ENCODE data around the gene MEI4.

The MEI4 gene

DNA sequence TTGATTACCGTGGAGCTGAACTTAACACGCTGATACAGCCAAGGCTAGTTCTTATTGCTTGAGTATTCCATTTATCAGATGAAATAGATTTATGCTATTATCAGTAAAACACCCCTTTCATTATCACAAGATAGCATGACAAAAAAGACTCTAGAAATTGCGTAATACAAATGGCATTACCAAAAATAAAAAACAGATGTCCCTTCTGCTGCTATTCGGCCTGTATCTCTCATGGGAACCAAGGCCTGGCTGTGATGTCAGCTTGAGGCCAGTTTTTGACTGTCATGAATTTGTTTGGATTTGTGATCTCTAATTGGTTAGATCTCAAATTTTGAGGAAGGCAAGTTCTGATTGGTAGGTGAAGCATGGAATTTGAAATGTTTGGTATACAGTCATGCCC, 25.2 kb downstream of the MEI4 start:
- Histone ChIP-seq H3K4me3 (replicated peaks; ENCODE audit: insufficient read depth, low read length) (no peak overlapping the region), H3K27me3 (ENCODE audit: insufficient read depth, poor library complexity, severe bottlenecking) (no peaks in the 10 kb centered on the region), H3K27ac (replicated peaks) (no peak overlapping the region)
- TF ChIP-seq, protein P1, sequence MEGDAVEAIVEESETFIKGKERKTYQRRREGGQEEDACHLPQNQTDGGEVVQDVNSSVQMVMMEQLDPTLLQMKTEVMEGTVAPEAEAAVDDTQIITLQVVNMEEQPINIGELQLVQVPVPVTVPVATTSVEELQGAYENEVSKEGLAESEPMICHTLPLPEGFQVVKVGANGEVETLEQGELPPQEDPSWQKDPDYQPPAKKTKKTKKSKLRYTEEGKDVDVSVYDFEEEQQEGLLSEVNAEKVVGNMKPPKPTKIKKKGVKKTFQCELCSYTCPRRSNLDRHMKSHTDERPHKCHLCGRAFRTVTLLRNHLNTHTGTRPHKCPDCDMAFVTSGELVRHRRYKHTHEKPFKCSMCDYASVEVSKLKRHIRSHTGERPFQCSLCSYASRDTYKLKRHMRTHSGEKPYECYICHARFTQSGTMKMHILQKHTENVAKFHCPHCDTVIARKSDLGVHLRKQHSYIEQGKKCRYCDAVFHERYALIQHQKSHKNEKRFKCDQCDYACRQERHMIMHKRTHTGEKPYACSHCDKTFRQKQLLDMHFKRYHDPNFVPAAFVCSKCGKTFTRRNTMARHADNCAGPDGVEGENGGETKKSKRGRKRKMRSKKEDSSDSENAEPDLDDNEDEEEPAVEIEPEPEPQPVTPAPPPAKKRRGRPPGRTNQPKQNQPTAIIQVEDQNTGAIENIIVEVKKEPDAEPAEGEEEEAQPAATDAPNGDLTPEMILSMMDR (IDR thresholded peaks at IDR 0.05; ENCODE audit: insufficient read depth, low read length) = no peak
- TF ChIP-seq POLR2AphosphoS5 (IDR thresholded peaks at IDR 0.05; ENCODE audit: low read depth) (no peak), GABPA (IDR thresholded peaks at IDR 0.05; ENCODE audit: low read depth) (no peak), SPI1 (IDR thresholded peaks at IDR 0.05; ENCODE audit: borderline replicate concordance, low read depth) (no peak)
- TF ChIP-seq, protein P2, sequence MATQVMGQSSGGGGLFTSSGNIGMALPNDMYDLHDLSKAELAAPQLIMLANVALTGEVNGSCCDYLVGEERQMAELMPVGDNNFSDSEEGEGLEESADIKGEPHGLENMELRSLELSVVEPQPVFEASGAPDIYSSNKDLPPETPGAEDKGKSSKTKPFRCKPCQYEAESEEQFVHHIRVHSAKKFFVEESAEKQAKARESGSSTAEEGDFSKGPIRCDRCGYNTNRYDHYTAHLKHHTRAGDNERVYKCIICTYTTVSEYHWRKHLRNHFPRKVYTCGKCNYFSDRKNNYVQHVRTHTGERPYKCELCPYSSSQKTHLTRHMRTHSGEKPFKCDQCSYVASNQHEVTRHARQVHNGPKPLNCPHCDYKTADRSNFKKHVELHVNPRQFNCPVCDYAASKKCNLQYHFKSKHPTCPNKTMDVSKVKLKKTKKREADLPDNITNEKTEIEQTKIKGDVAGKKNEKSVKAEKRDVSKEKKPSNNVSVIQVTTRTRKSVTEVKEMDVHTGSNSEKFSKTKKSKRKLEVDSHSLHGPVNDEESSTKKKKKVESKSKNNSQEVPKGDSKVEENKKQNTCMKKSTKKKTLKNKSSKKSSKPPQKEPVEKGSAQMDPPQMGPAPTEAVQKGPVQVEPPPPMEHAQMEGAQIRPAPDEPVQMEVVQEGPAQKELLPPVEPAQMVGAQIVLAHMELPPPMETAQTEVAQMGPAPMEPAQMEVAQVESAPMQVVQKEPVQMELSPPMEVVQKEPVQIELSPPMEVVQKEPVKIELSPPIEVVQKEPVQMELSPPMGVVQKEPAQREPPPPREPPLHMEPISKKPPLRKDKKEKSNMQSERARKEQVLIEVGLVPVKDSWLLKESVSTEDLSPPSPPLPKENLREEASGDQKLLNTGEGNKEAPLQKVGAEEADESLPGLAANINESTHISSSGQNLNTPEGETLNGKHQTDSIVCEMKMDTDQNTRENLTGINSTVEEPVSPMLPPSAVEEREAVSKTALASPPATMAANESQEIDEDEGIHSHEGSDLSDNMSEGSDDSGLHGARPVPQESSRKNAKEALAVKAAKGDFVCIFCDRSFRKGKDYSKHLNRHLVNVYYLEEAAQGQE (IDR thresholded peaks at IDR 0.05; ENCODE audit: insufficient replicate concordance, low read depth) = no peak
- no peak for DNase-seq (ENCODE audit: low read depth in 1 of 2, low spot score in 1 of 2)

DNA sequence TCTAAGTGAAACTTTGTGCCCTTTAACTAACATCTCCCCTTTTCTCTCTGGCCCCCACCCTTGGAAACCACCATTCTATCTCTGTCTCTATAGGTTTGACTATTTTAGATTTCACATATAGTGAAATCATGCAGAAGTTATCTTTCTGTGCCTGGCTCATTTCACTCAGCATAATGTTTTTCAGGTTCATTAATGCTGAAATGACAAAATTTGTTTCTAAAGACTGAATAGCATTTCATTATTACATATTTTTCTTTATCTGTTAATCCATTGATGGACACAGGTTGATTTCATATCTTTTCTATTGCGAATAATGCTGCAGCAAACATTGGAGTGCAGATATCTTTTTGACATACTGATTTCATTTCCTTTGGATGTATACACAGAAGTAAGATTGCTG, 30.7 kb downstream of the MEI4 start:
- TF ChIP-seq, protein P2 (IDR thresholded peaks at IDR 0.05; ENCODE audit: insufficient replicate concordance, low read depth) = no peak
- TF ChIP-seq POLR2AphosphoS5 (IDR thresholded peaks at IDR 0.05; ENCODE audit: low read depth) = no peak
- TF ChIP-seq, protein P1 (IDR thresholded peaks at IDR 0.05; ENCODE audit: insufficient read depth, low read length) = no peak
- TF ChIP-seq SPI1 (IDR thresholded peaks at IDR 0.05; ENCODE audit: borderline replicate concordance, low read depth) = no peak
- no peak for TF ChIP-seq GABPA (IDR thresholded peaks at IDR 0.05; ENCODE audit: low read depth)
- no peak overlapping the region for H3K27ac ChIP-seq (replicated peaks)
- H3K27me3 ChIP-seq (ENCODE audit: insufficient read depth, poor library complexity, severe bottlenecking) = no peaks in the 10 kb centered on the region
- no peak for DNase-seq (ENCODE audit: low read depth in 1 of 2, low spot score in 1 of 2)
- no peak overlapping the region for H3K4me3 ChIP-seq (replicated peaks; ENCODE audit: insufficient read depth, low read length)

DNA sequence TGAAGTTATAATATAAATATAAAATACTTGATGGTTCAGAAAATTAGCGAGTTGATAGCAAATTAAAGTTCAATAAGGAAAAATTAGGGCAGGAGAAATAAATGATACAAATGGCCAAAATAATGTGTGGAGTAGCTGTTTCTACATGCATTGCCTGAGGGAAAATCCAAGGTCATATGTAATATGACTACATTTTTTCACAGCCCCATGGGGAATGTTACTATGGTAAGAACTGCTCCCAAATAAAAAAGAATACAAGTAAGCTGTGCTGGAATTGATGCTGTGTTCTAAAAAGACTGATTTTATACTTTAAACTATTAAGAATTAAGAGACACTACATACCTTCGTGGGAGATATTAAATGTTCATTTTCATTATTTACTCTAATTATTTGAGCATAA, 34.1 kb downstream of the MEI4 start:
- TF ChIP-seq SPI1 (IDR thresholded peaks at IDR 0.05; ENCODE audit: borderline replicate concordance, low read depth) (no peak), GABPA (IDR thresholded peaks at IDR 0.05; ENCODE audit: low read depth) (no peak), POLR2AphosphoS5 (IDR thresholded peaks at IDR 0.05; ENCODE audit: low read depth) (no peak)
- TF ChIP-seq, protein P1 (IDR thresholded peaks at IDR 0.05; ENCODE audit: insufficient read depth, low read length) = no peak
- TF ChIP-seq, protein P2 (IDR thresholded peaks at IDR 0.05; ENCODE audit: insufficient replicate concordance, low read depth) = no peak
- DNase-seq (ENCODE audit: low read depth in 1 of 2, low spot score in 1 of 2) = no peak
- no peak overlapping the region for H3K27ac ChIP-seq (replicated peaks)
- no peaks in the 10 kb centered on the region for H3K27me3 ChIP-seq (ENCODE audit: insufficient read depth, poor library complexity, severe bottlenecking)
- H3K4me3 ChIP-seq (replicated peaks; ENCODE audit: insufficient read depth, low read length) = no peak overlapping the region
